Caco-2 (cell line): ENCODE results near the gene ATP6V1G2. TPM values are rescaled to one million over a fixed set of nuclear protein-coding genes. Genes with fewer than 3 reads are reported as not detected.

Experiments
- BruUV-seq: library from RNA; stranded (reverse); fragments of 400-500 nt; replicated peaks from 2 replicates; lab custom pipeline; 2021; lab: Mats Ljungman, UMichigan
- CTCF ChIA-PET: fragments of 300-600 bp; sonication (Branson Sonifier 250); formaldehyde crosslinking; loops from one replicate; lab custom pipeline; 2022; ENCODE audit warnings: antibody characterized with exemption; lab: Charles Lee
- POLR2A ChIA-PET: fragments of 300-600 bp; sonication (Branson Sonifier 250); formaldehyde crosslinking; loops from one replicate; lab custom pipeline; 2022; ENCODE audit warnings: antibody characterized with exemption; lab: Charles Lee
- DNase-seq, 2 experiments: peaks; one replicate each; pipeline versions ENCODE4 v3.0.0 to v3.0.0-alpha.2; 2020 to 2022
- H3K27me3 ChIP-seq: replicated peaks from 2 replicates; pipeline ENCODE4 v1.6.0; 2011; ENCODE audit warnings: low read length; ENCODE audit not compliant: control insufficient read depth, insufficient read depth
- H3K36me3 ChIP-seq: 2 replicates; pipeline ENCODE4 v1.5.1; 2011; ENCODE audit warnings: low read length; ENCODE audit not compliant: control insufficient read depth, insufficient read depth
- H3K4me1 ChIP-seq: fragments of 250-450 bp; sonication (Bioruptor Pico); 2 replicates; pipeline ENCODE4 v1.5.1; 2020; ENCODE audit warnings: mild to moderate bottlenecking
- H3K4me3 ChIP-seq: 2 replicates; pipeline ENCODE4 v1.5.1; 2011; ENCODE audit warnings: low read depth, mild to moderate bottlenecking, control low read depth, low read length
- H3K9me3 ChIP-seq: fragments of 250-450 bp; sonication (Bioruptor Pico); 2 replicates; pipeline ENCODE4 v1.5.1; 2020; ENCODE audit warnings: mild to moderate bottlenecking, moderate library complexity
- H3K27ac Mint-ChIP-seq: one replicate; pipeline ENCODE4 v1.8.0; 2022; ENCODE audit warnings: mixed read lengths; ENCODE audit not compliant: unreplicated experiment
- H3K27me3 Mint-ChIP-seq: one replicate; pipeline ENCODE4 v1.8.0; 2022; ENCODE audit warnings: mixed read lengths; ENCODE audit not compliant: insufficient read depth, unreplicated experiment
- H3K36me3 Mint-ChIP-seq: one replicate; pipeline ENCODE4 v1.8.0; 2022; ENCODE audit warnings: mild to moderate bottlenecking, mixed read lengths; ENCODE audit not compliant: insufficient read depth, unreplicated experiment
- H3K4me1 Mint-ChIP-seq: one replicate; pipeline ENCODE4 v1.8.0; 2022; ENCODE audit warnings: low read depth, mixed read lengths; ENCODE audit not compliant: unreplicated experiment
- H3K4me3 Mint-ChIP-seq: one replicate; pipeline ENCODE4 v1.8.0; 2022; ENCODE audit warnings: mild to moderate bottlenecking, moderate library complexity, mixed read lengths; ENCODE audit not compliant: unreplicated experiment
- H3K9me3 Mint-ChIP-seq: one replicate; pipeline ENCODE4 v1.8.0; 2022; ENCODE audit warnings: mixed read lengths; ENCODE audit not compliant: unreplicated experiment
- intact Hi-C: fragments of 100-400 bp; cut with micrococcal nuclease; formaldehyde crosslinking; loops from one replicate; pipeline ENCODE4 v1.10.0; 2022; ENCODE audit not compliant: unreplicated experiment
- total RNA-seq: library from RNA; stranded (reverse); gene quantifications from 2 replicates; pipeline ENCODE4 v1.2.3, GENCODE V29; 2022
- TF ChIP-seq, protein P1 (sequence below), 2 experiments: fragments of 200-600 bp in 1 of 2; IDR thresholded peaks; 1 replicate in 1 of 2; 2 replicates in 1 of 2; pipeline versions ENCODE4 v1.5.1 to v1.8.0; 2011 to 2022; ENCODE audit warnings: antibody characterized with exemption in 1 of 2, control low read depth in 1 of 2, inconsistent platforms in 1 of 2, low read depth in 1 of 2, low read length in 1 of 2, mild to moderate bottlenecking in 1 of 2, moderate library complexity in 1 of 2; ENCODE audit not compliant: insufficient read depth in 1 of 2, severe bottlenecking in 1 of 2, unreplicated experiment in 1 of 2

Gene ATP6V1G2
- total RNA-seq, 1 experiment from 2014 or later: 0.43 TPM

DNA sequence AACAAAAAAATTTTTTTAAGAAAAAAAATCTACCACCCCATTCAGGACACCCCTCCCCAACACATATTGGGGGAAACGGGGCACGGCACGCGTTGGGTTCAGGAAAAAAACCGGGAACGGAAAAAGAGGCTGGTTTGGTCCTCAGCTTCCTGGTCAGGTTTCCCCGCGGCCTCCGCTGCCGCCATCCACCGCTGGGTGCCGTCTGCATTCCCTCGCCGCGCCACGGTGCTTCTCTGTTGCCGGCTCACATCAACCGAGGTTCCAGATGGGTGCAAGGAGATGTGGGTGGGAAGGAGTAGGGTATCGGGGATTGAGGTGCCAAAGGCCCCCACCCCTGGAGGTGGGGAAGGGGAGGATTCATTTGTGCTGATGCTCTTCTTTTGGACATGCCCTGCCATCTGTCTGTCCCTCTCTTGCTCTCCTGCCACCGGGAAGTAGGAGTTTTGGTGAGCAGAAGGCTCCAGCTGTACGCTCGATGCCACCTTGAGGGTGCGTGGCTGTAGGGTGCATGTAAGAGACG is 11.8 kb downstream of the ATP6V1G2 start:
- intact Hi-C loops: no loop called here
- Mint-ChIP-seq H3K4me1 (peaks cover 17% of the 10 kb centered on the region), H3K9me3 (no peaks in the 10 kb centered on the region), H3K36me3 (peaks cover 99% of the 10 kb centered on the region), H3K27ac (no peak overlapping the region), H3K4me3 (no peak overlapping the region), H3K27me3 (no peaks in the 10 kb centered on the region)
- H3K36me3 ChIP-seq: peaks cover 16% of the 10 kb centered on the region
- H3K4me1 ChIP-seq: no peaks in the 10 kb centered on the region; the same call in 1 of the 2 replicates
- H3K4me3 ChIP-seq: no peak overlapping the region
- no peak for DNase-seq
- no peaks in the 10 kb centered on the region for H3K27me3 ChIP-seq
- TF ChIP-seq, protein P1, sequence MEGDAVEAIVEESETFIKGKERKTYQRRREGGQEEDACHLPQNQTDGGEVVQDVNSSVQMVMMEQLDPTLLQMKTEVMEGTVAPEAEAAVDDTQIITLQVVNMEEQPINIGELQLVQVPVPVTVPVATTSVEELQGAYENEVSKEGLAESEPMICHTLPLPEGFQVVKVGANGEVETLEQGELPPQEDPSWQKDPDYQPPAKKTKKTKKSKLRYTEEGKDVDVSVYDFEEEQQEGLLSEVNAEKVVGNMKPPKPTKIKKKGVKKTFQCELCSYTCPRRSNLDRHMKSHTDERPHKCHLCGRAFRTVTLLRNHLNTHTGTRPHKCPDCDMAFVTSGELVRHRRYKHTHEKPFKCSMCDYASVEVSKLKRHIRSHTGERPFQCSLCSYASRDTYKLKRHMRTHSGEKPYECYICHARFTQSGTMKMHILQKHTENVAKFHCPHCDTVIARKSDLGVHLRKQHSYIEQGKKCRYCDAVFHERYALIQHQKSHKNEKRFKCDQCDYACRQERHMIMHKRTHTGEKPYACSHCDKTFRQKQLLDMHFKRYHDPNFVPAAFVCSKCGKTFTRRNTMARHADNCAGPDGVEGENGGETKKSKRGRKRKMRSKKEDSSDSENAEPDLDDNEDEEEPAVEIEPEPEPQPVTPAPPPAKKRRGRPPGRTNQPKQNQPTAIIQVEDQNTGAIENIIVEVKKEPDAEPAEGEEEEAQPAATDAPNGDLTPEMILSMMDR (IDR thresholded peaks at IDR 0.05; ENCODE audit: insufficient read depth in 1 of 2, low read depth in 1 of 2, low read length in 1 of 2, severe bottlenecking in 1 of 2, unreplicated experiment in 1 of 2): no peak
- no peaks in the 10 kb centered on the region for H3K9me3 ChIP-seq
- ChIA-PET POLR2A (interaction anchor here (1.0 kb wide), 1 partner anchor 7 kb away, joined by 5 read pairs; the partner anchor contains the start of gene DDX39B), CTCF (no interaction called here)
- no TSS peak for BruUV-seq

DNA sequence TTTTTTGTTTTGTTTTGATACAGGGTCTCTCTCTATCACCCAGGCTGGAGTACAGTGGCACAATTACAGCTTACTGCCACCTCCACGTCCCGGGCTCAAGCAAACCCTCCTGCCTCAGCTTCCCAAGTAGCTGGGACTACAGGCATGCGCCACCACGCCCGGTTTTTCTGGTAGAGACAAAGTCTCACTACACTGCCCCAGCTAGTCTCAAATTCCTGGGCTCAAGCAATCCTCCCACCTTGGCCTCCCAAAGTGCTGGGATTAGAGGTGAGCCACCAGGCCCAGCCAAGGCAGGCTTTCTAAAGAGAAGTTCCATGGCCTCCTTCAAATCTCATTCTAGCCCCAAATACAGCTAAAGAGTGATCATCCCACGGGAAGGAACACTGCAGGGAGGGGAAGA is 12.4 kb downstream of the ATP6V1G2 start:
- CTCF ChIA-PET: no interaction called here
- no peaks in the 10 kb centered on the region for H3K9me3 Mint-ChIP-seq

DNA sequence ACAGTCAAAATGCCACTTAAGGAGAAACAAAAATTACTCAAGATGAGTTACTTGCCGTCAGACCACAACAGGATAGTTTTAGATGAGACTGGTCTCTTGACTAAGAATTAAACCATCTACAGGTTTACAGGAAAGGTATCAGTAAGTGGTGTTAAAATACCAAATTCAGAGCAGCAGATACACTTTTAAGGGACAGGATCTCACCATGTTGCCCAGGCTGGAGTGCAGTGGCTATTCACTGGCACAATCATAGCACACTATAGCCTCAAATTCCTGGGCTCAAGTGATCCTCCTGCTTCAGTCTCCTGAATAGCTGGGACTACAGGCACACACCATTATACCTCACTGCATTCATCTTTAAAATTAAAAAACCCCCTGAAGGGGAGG is 13.0 kb downstream of the ATP6V1G2 start:
- Histone ChIP-seq H3K4me1 (no peaks in the 10 kb centered on the region), H3K9me3 (no peaks in the 10 kb centered on the region), H3K4me3 (no peak overlapping the region), H3K27me3 (no peaks in the 10 kb centered on the region), H3K36me3 (peaks cover 14% of the 10 kb centered on the region)
- Mint-ChIP-seq H3K4me1 (peaks cover 9% of the 10 kb centered on the region), H3K9me3 (no peaks in the 10 kb centered on the region), H3K36me3 (peaks cover 99% of the 10 kb centered on the region), H3K4me3 (no peak overlapping the region), H3K27me3 (no peaks in the 10 kb centered on the region), H3K27ac (no peak overlapping the region)
- intact Hi-C loops: no loop called here
- DNase-seq: no peak
- TF ChIP-seq, protein P1 (IDR thresholded peaks at IDR 0.05; ENCODE audit: insufficient read depth in 1 of 2, low read depth in 1 of 2, low read length in 1 of 2, severe bottlenecking in 1 of 2, unreplicated experiment in 1 of 2): no peak
- ChIA-PET CTCF (no interaction called here), POLR2A (interaction anchor here (1.0 kb wide), 1 partner anchor 9 kb away, joined by 5 read pairs; the partner anchor contains the start of gene DDX39B)
- TSS peak; percentile 3 for BruUV-seq

More for the DNA sequence above, 12.4 kb downstream of the ATP6V1G2 start:
- H3K4me3 ChIP-seq: no peak overlapping the region
- BruUV-seq: no TSS peak
- Mint-ChIP-seq H3K27me3 (no peaks in the 10 kb centered on the region), H3K36me3 (peaks cover 99% of the 10 kb centered on the region), H3K4me3 (no peak overlapping the region), H3K4me1 (peaks cover 11% of the 10 kb centered on the region), H3K27ac (no peak overlapping the region)
- POLR2A ChIA-PET: interaction anchor here (1.0 kb wide), 1 partner anchor 8 kb away, joined by 5 read pairs; the partner anchor contains the start of gene DDX39B
- peaks cover 14% of the 10 kb centered on the region for H3K36me3 ChIP-seq
- intact Hi-C loops: no loop called here
- TF ChIP-seq, protein P1 (IDR thresholded peaks at IDR 0.05; ENCODE audit: insufficient read depth in 1 of 2, low read depth in 1 of 2, low read length in 1 of 2, severe bottlenecking in 1 of 2, unreplicated experiment in 1 of 2): no peak
- no peaks in the 10 kb centered on the region; the same call in 1 of the 2 replicates for H3K4me1 ChIP-seq
- no peaks in the 10 kb centered on the region for H3K27me3 ChIP-seq
- no peak for DNase-seq
- H3K9me3 ChIP-seq: no peaks in the 10 kb centered on the region
